Vagina (tissue), 2 donors: ENCODE results near the gene PACRG. TPM values are rescaled to one million over a fixed set of nuclear protein-coding genes. Genes with fewer than 3 reads are reported as not detected.
A peak's percentile ranks its signal among the peaks of the same experiment; 100 is the strongest.

Source experiments
- DNase-seq, 2 donors: peaks; one replicate each; pipeline ENCODE4 v3.0.0-alpha.2; 2017; ENCODE audit errors: extremely low spot score in 2 of 2
- H3K27ac ChIP-seq: fragments of 200-600 bp; sonication (generic); one replicate; pipeline ENCODE4 v1.5.1; 2019
- H3K27me3 ChIP-seq: fragments of 200-600 bp; sonication (generic); one replicate; pipeline ENCODE4 v1.5.1; 2019
- H3K36me3 ChIP-seq, 2 donors: fragments of 200-600 bp; sonication (generic); one replicate each; pipeline ENCODE4 v1.5.1; 2017 to 2019
- H3K4me1 ChIP-seq: fragments of 200-600 bp; sonication (generic); one replicate; pipeline ENCODE4 v1.5.1; 2019
- H3K4me3 ChIP-seq, 2 donors: fragments of 200-600 bp; sonication (generic); 1 replicate in 1 of 2; 2 replicates in 1 of 2; pipeline ENCODE4 v1.5.1; 2016 to 2019
- H3K9me3 ChIP-seq: fragments of 200-600 bp; sonication (generic); one replicate; pipeline ENCODE4 v1.5.1; 2019
- CTCF ChIP-seq, 3 experiments: fragments of 450-650 bp in 2 of 3; fragments of 200-600 bp in 1 of 3; sonication (generic) in 1 of 3; IDR thresholded peaks; one replicate each; pipeline ENCODE4 v1.5.1; 2017 to 2019; ENCODE audit warnings: antibody characterized with exemption in 3 of 3, mild to moderate bottlenecking in 2 of 3, moderate library complexity in 2 of 3
- POLR2A ChIP-seq, 2 donors: fragments of 450-650 bp; IDR thresholded peaks; one replicate each; pipeline ENCODE4 v1.6.1; 2017; ENCODE audit warnings: antibody characterized with exemption in 2 of 2, mild to moderate bottlenecking in 2 of 2, moderate library complexity in 2 of 2
- POLR2AphosphoS5 ChIP-seq, 2 donors: sonication (generic); formaldehyde crosslinking; IDR thresholded peaks; one replicate each; pipeline ENCODE4 v1.9.0; 2017; ENCODE audit warnings: antibody characterized with exemption in 2 of 2, mild to moderate bottlenecking in 2 of 2, low read depth in 1 of 2; ENCODE audit not compliant: insufficient read depth in 1 of 2
- intact Hi-C: fragments of 100-400 bp; cut with DNase I; formaldehyde crosslinking; loops from one replicate; pipeline ENCODE4 v1.15.1; 2023
- total RNA-seq: library from RNA; depleted of rRNA; stranded (reverse); fragments of >200 nt; gene quantifications from one replicate; pipeline ENCODE4 v1.2.3, GENCODE V29; 2016

The PACRG gene
- total RNA-seq, 1 donor from 2014 or later: not detected

DNA sequence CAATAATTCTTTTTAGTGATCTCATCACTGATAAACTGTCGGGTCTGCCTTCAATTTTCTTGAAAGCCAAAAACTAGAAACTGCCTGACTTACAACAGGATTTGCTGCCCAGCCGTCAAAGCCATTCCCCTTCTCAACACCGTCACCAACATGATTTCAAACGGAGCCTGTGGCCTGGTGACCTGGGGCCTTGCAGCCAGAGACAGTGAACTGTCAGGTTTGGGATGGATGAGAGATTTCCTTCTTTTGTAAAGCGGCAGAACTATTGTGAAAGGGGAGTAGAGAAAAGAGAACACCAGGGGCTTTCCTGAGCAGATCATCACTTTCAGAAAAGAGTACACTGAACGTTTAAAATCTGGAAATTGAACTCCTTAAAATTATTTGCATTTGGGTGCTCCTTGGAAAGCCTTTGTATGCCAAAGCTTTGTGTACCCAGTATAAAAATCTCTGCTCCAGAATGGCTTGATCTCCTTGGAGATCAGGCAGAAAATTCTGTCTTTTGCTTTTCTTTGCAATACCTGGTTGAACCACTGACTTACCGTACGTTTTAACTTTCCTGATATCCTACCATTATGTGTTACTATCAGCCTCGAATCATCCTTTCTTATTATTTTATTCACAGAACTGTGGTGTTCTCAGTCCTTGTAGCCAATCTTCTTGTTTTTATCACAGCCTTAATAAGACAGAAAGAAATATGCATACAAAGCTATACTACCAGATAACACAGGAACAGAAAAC lies 125.2 kb downstream of the PACRG start:
- Histone ChIP-seq H3K36me3 (no peaks in the 10 kb centered on the region), H3K27ac (no peak overlapping the region), H3K27me3 (no peaks in the 10 kb centered on the region), H3K4me3 (no peak overlapping the region), H3K4me1 (no peaks in the 10 kb centered on the region), H3K9me3 (no peaks in the 10 kb centered on the region)
- TF ChIP-seq CTCF (IDR thresholded peaks at IDR 0.05) (no peak), POLR2A (IDR thresholded peaks at IDR 0.05) (no peak), POLR2AphosphoS5 (IDR thresholded peaks at IDR 0.05; ENCODE audit: insufficient read depth in 1 of 2, low read depth in 1 of 2) (no peak)
- no peak for DNase-seq
- intact Hi-C loops: no loop called here

GRCh38 chr6:162854228-162854627 lies 126.5 kb downstream of the PACRG start:
- no peak overlapping the region for H3K4me3 ChIP-seq
- H3K36me3 ChIP-seq: no peaks in the 10 kb centered on the region
- TF ChIP-seq CTCF (IDR thresholded peaks at IDR 0.05) (no peak), POLR2A (IDR thresholded peaks at IDR 0.05) (no peak), POLR2AphosphoS5 (IDR thresholded peaks at IDR 0.05; ENCODE audit: insufficient read depth in 1 of 2, low read depth in 1 of 2) (no peak)
- no peak overlapping the region for H3K27ac ChIP-seq
- H3K4me1 ChIP-seq: no peaks in the 10 kb centered on the region
- H3K9me3 ChIP-seq: no peaks in the 10 kb centered on the region
- no peak for DNase-seq
- intact Hi-C loops: no loop called here
- H3K27me3 ChIP-seq: no peaks in the 10 kb centered on the region

- Histone ChIP-seq H3K9me3 (no peaks in the 10 kb centered on the region), H3K4me3 (no peak overlapping the region), H3K36me3 (no peaks in the 10 kb centered on the region), H3K27me3 (no peaks in the 10 kb centered on the region), H3K4me1 (no peaks in the 10 kb centered on the region), H3K27ac (no peak overlapping the region)
- TF ChIP-seq POLR2A (IDR thresholded peaks at IDR 0.05): no peak
- no peak for TF ChIP-seq POLR2AphosphoS5 (IDR thresholded peaks at IDR 0.05; ENCODE audit: insufficient read depth in 1 of 2, low read depth in 1 of 2)
- no peak for TF ChIP-seq CTCF (IDR thresholded peaks at IDR 0.05)
- intact Hi-C loops: no loop called here
- DNase-seq: no peak
Observed at GRCh38 chr6:162854734-162855191, 127.0 kb downstream of the PACRG start.

DNA sequence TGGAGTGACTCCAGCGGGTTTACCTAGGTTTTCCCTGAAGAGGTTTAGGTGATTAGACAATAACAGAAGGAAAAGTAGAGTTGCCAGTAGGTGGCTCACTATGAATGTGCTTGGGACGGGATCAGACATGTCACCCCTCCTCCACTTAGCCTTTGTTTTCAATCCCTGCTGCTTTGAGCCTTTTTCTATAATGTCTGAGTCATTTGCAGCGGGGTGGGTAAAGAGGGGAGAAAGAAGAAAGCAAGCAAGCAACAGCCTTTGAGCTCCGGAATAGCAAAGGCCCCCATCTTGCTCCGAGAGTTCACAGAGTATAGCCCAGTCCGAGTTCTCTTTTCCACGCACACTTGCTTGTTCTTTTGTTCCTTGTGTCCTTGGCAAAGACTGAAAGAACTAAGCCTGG lies 129.1 kb downstream of the PACRG start:
- no peaks in the 10 kb centered on the region for H3K27me3 ChIP-seq
- H3K9me3 ChIP-seq: no peaks in the 10 kb centered on the region
- H3K36me3 ChIP-seq: no peaks in the 10 kb centered on the region
- no peak overlapping the region for H3K4me3 ChIP-seq
- no peaks in the 10 kb centered on the region for H3K4me1 ChIP-seq
- TF ChIP-seq CTCF (IDR thresholded peaks at IDR 0.05) (peak; percentile 27 to 52 (median 39)), POLR2AphosphoS5 (IDR thresholded peaks at IDR 0.05; ENCODE audit: insufficient read depth in 1 of 2, low read depth in 1 of 2) (peak in 1 of 2 donors; percentile 11), POLR2A (IDR thresholded peaks at IDR 0.05) (no peak)
- intact Hi-C loops: no loop called here
- no peak overlapping the region for H3K27ac ChIP-seq
- DNase-seq: no peak

DNA sequence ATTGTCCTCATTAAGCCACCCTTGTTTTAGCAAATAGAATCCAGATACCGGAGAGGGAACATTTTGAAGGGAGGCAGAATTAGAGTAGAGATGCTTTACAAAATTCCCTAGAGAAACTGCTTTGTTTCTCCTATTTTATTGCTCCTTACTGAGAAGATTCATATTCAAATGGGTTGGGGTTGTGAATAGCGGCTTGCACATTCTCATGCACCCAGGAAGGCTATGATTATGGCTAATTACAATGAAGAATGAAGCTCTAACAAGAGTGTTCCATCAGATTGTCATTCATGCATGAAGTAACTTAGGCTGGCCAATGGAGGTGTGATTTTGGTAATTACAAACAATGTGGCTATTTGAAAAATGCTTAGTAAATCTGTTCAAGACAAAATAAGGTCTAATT lies 129.6 kb downstream of the PACRG start:
- DNase-seq: no peak
- intact Hi-C loops: no loop called here

More for the DNA sequence above, 129.6 kb downstream of the PACRG start:
- H3K9me3 ChIP-seq: no peaks in the 10 kb centered on the region
- no peaks in the 10 kb centered on the region for H3K4me1 ChIP-seq
- H3K27me3 ChIP-seq: no peaks in the 10 kb centered on the region
- no peaks in the 10 kb centered on the region for H3K36me3 ChIP-seq
- TF ChIP-seq CTCF (IDR thresholded peaks at IDR 0.05) (no peak), POLR2AphosphoS5 (IDR thresholded peaks at IDR 0.05; ENCODE audit: insufficient read depth in 1 of 2, low read depth in 1 of 2) (no peak), POLR2A (IDR thresholded peaks at IDR 0.05) (no peak)
- H3K27ac ChIP-seq: no peak overlapping the region
- H3K4me3 ChIP-seq: no peak overlapping the region
